Stomach (tissue), 9 donors: Measurements from ENCODE around the gene UBFD1. TPM values are rescaled to one million over a fixed set of nuclear protein-coding genes. Genes with fewer than 3 reads are reported as not detected.
A peak's percentile ranks its signal among the peaks of the same experiment; 100 is the strongest.

Experiments
- DNase-seq, 2 donors: peaks; one replicate each; pipeline versions ENCODE4 v3.0.0 to v3.0.0-alpha.2; 2013 to 2019
- H3K27ac ChIP-seq, 5 donors: fragments of 200-600 bp in 4 of 5; sonication (generic) in 4 of 5; one replicate each; pipeline ENCODE4 v1.5.1; 2013 to 2019; ENCODE audit warnings: mild to moderate bottlenecking in 1 of 5, moderate library complexity in 1 of 5
- H3K27me3 ChIP-seq, 3 donors: fragments of 200-600 bp; sonication (generic); one replicate each; pipeline ENCODE4 v1.5.1; 2017 to 2019; ENCODE audit warnings: mixed run types in 1 of 3
- H3K36me3 ChIP-seq, 4 donors: fragments of 200-600 bp; sonication (generic); 1 replicate in 3 of 4; 2 replicates in 1 of 4; pipeline ENCODE4 v1.5.1; 2016 to 2019
- H3K4me1 ChIP-seq, 4 donors: fragments of 200-600 bp; sonication (generic); one replicate each; pipeline ENCODE4 v1.5.1; 2016 to 2019
- H3K4me3 ChIP-seq, 4 donors: fragments of 200-600 bp; sonication (generic) in 3 of 4; one replicate each; pipeline ENCODE4 v1.5.1; 2016 to 2019; ENCODE audit warnings: mild to moderate bottlenecking in 1 of 4
- H3K9me3 ChIP-seq, 4 donors: fragments of 200-600 bp; sonication (generic); one replicate each; pipeline ENCODE4 v1.5.1; 2016 to 2019
- CTCF ChIP-seq, 7 experiments: fragments of 450-650 bp in 4 of 7; fragments of 200-600 bp in 3 of 7; sonication (generic) in 3 of 7; IDR thresholded peaks; one replicate each; pipeline ENCODE4 v1.5.1; 2016 to 2019; ENCODE audit warnings: antibody characterized with exemption in 7 of 7, control low read depth in 2 of 7, mild to moderate bottlenecking in 1 of 7
- EP300 ChIP-seq: sonication (generic); formaldehyde crosslinking; IDR thresholded peaks from one replicate; pipeline ENCODE4 v1.6.1; 2017; ENCODE audit warnings: antibody characterized with exemption
- POLR2A ChIP-seq, 4 donors: fragments of 450-650 bp; IDR thresholded peaks; one replicate each; pipeline ENCODE4 v1.6.1; 2016; ENCODE audit warnings: antibody characterized with exemption in 4 of 4, control low read depth in 2 of 4, mild to moderate bottlenecking in 1 of 4, moderate library complexity in 1 of 4
- POLR2AphosphoS5 ChIP-seq, 3 donors: sonication (generic); formaldehyde crosslinking; IDR thresholded peaks; one replicate each; pipeline ENCODE4 v1.6.1; 2016; ENCODE audit warnings: antibody characterized with exemption in 3 of 3
- WGBS, 5 donors: extraction: QIAGEN DNeasy Blood & Tissue Kit in 3 of 5; methylation state at CpG; one replicate each; pipeline versions ENCODE4 v1.1.5 to v1.1.7; 2013 to 2018; 5-methylcytosine and 5-hydroxymethylcytosine counted together
- intact Hi-C: fragments of 100-400 bp; cut with DNase I; formaldehyde crosslinking; loops from one replicate; pipeline ENCODE4 v1.15.1; 2023; ENCODE audit warnings: low total_unique reads
- polyA plus RNA-seq, 3 donors: library from polyadenylated mRNA; stranded (reverse); fragments of 200-250 nt; gene quantifications; one replicate each; pipeline ENCODE4 v1.2.3, GENCODE V29; 2013
- total RNA-seq, 5 donors: library from RNA; depleted of rRNA; stranded (reverse); fragments of >200 nt; gene quantifications; one replicate each; pipeline versions ENCODE4 v1.1.0 to v1.2.3, GENCODE V29; 2014 to 2016
- donor health status: healthy with polysubstance abuse.
- donor health status: Bipolar disorder and iron deficiency.
- donor health status: healthy.

The UBFD1 gene
- total and polyA plus RNA-seq, 8 donors: 6.0 to 163 (median 29.4) TPM

- no peaks in the 10 kb centered on the region for H3K27me3 ChIP-seq
- H3K36me3 ChIP-seq: peaks cover 0 to 90% (median 88%) of the 10 kb centered on the region in 4 donors
- DNase-seq: no peak
- no peaks in the 10 kb centered on the region for H3K9me3 ChIP-seq
- TF ChIP-seq POLR2AphosphoS5 (IDR thresholded peaks at IDR 0.05) (no peak), POLR2A (IDR thresholded peaks at IDR 0.05) (no peak), CTCF (IDR thresholded peaks at IDR 0.05) (no peak), EP300 (no peak)
- 97 to 100% (median 99%) methylated on average over 3 of the region's 3 CpGs for WGBS, 5 donors
- intact Hi-C loops: no loop called here
- H3K27ac ChIP-seq: no peak overlapping the region
- H3K4me3 ChIP-seq: no peak overlapping the region
- H3K4me1 ChIP-seq: no peaks in the 10 kb centered on the region
Observed at GRCh38 chr16:23611936-23612335, 54.4 kb downstream of the UBFD1 start.

GRCh38 chr16:23615805-23616204 lies 58.3 kb downstream of the UBFD1 start:
- DNase-seq: peak in 1 of 2 donors; percentile 28
- no peaks in the 10 kb centered on the region for H3K27me3 ChIP-seq
- no peak for TF ChIP-seq POLR2A (IDR thresholded peaks at IDR 0.05)
- TF ChIP-seq EP300: no peak
- TF ChIP-seq POLR2AphosphoS5 (IDR thresholded peaks at IDR 0.05): no peak
- no peak for TF ChIP-seq CTCF (IDR thresholded peaks at IDR 0.05)
- no peaks in the 10 kb centered on the region for H3K9me3 ChIP-seq
- no peak overlapping the region for H3K27ac ChIP-seq
- no peak overlapping the region for H3K4me3 ChIP-seq
- intact Hi-C loops: no loop called here
- WGBS, 5 donors: 93 to 98% (median 93%) methylated on average over 9 of the region's 9 CpGs
- H3K4me1 ChIP-seq: no peaks in the 10 kb centered on the region
- peaks cover 3 to 96% (median 91%) of the 10 kb centered on the region in 4 donors for H3K36me3 ChIP-seq

Other genes starting within 250 kb of the UBFD1 start
- 10 to 100 TPM; 17.4 to 80.5 (median 30.4) TPM for gene COG7, start 104.5 kb upstream of the UBFD1 start, total RNA-seq
- gene COG7, start 104.5 kb upstream of the UBFD1 start, polyA plus RNA-seq: 10 to 100 TPM; 11.0 to 25.7 (median 20.2) TPM
- gene GGA2, start 47.2 kb upstream of the UBFD1 start, total RNA-seq: 10 to 100 TPM; 22.0 to 62.5 (median 48.8) TPM
- 10 to 100 TPM; 17.6 to 28.9 (median 19.7) TPM for gene GGA2, start 47.2 kb upstream of the UBFD1 start, polyA plus RNA-seq
- 100 to 1,000 TPM in 1 of 5 donors, 10 to 100 TPM in 4; 14.0 to 176 (median 24.2) TPM for gene EARS2, start 377 bp upstream of the UBFD1 start, total RNA-seq
- gene EARS2, start 377 bp upstream of the UBFD1 start, polyA plus RNA-seq: 10 to 100 TPM in 2 of 3 donors, 1 to 10 TPM in 1; 7.8 to 15.6 (median 13.7) TPM
- 100 to 1,000 TPM in 2 of 5 donors, 10 to 100 TPM in 3; 12.6 to 251 (median 77.7) TPM for gene NDUFAB1, start 38.6 kb downstream of the UBFD1 start, total RNA-seq
- 100 to 1,000 TPM; 143 to 211 (median 177) TPM for gene NDUFAB1, start 38.6 kb downstream of the UBFD1 start, polyA plus RNA-seq
- gene PALB2, start 83.6 kb downstream of the UBFD1 start, total RNA-seq: 10 to 100 TPM in 4 of 5 donors, 1 to 10 TPM in 1; 2.6 to 86.6 (median 19.9) TPM
- gene PALB2, start 83.6 kb downstream of the UBFD1 start, polyA plus RNA-seq: 10 to 100 TPM in 2 of 3 donors, 1 to 10 TPM in 1; 6.5 to 10.2 (median 10.1) TPM
- 10 to 100 TPM in 3 of 5 donors, 1 to 10 TPM in 2; 3.5 to 47.4 (median 12.6) TPM for gene DCTN5, start 83.7 kb downstream of the UBFD1 start, total RNA-seq
- 10 to 100 TPM; 10.3 to 18.6 (median 12.7) TPM for gene DCTN5, start 83.7 kb downstream of the UBFD1 start, polyA plus RNA-seq
- gene PLK1, start 121.2 kb downstream of the UBFD1 start, total RNA-seq: 10 to 100 TPM in 2 of 5 donors, 1 to 10 TPM in 2, under 1 TPM in 1; 0.58 to 35.9 (median 6.8) TPM
- gene PLK1, start 121.2 kb downstream of the UBFD1 start, polyA plus RNA-seq: 1 to 10 TPM; 2.9 to 8.2 (median 6.4) TPM
- gene ERN2, start 155.5 kb downstream of the UBFD1 start, total RNA-seq: 100 to 1,000 TPM in 2 of 5 donors, 10 to 100 TPM in 3; 48.5 to 235 (median 97.4) TPM
- 10 to 100 TPM; 18.2 to 29.1 (median 24.5) TPM for gene ERN2, start 155.5 kb downstream of the UBFD1 start, polyA plus RNA-seq
- gene CHP2, start 197.3 kb downstream of the UBFD1 start, total RNA-seq: 100 to 1,000 TPM in 1 of 5 donors, 1 to 10 TPM in 1, not detected in 3; 1.8 to 116 TPM
- gene CHP2, start 197.3 kb downstream of the UBFD1 start, polyA plus RNA-seq: under 1 TPM in 2 of 3 donors, not detected in 1; 0.05 to 0.25 TPM